Measurements from ENCODE around the gene DBT.

- TF ChIP-seq, protein P1, sequence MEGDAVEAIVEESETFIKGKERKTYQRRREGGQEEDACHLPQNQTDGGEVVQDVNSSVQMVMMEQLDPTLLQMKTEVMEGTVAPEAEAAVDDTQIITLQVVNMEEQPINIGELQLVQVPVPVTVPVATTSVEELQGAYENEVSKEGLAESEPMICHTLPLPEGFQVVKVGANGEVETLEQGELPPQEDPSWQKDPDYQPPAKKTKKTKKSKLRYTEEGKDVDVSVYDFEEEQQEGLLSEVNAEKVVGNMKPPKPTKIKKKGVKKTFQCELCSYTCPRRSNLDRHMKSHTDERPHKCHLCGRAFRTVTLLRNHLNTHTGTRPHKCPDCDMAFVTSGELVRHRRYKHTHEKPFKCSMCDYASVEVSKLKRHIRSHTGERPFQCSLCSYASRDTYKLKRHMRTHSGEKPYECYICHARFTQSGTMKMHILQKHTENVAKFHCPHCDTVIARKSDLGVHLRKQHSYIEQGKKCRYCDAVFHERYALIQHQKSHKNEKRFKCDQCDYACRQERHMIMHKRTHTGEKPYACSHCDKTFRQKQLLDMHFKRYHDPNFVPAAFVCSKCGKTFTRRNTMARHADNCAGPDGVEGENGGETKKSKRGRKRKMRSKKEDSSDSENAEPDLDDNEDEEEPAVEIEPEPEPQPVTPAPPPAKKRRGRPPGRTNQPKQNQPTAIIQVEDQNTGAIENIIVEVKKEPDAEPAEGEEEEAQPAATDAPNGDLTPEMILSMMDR (IDR thresholded peaks at IDR 0.05), result no peak
- no peak for TF ChIP-seq POLR2A (IDR thresholded peaks at IDR 0.05)
These were observed 107.3 kb downstream of the DBT start for GRCh38 chr1:100142343-100142742.

All from heart left ventricle (tissue), 13 donors.